ENCODE results near the gene FH. TPM values are rescaled to one million over a fixed set of nuclear protein-coding genes. Genes with fewer than 3 reads are reported as not detected.

FH gene
- total RNA-seq, 2 experiments from 2014 or later: 53.5 to 54.7 TPM

- Mint-ChIP-seq H3K4me1 (no peaks in the 10 kb centered on the region), H3K9me3 (no peaks in the 10 kb centered on the region)
- no peak for ATAC-seq (ENCODE audit: low read depth)
Measured at GRCh38 chr1:241460098-241460873, 59.3 kb downstream of the FH start.

GRCh38 chr1:241459186-241459802, 60.3 kb downstream of the FH start:
- POLR2A ChIA-PET: no interaction called here

More at GRCh38 chr1:241460098-241460873, 59.3 kb downstream of the FH start:
- DNase-seq: no peak
- Mint-ChIP-seq H3K27ac (no peak overlapping the region), H3K36me3 (no peaks in the 10 kb centered on the region), H3K27me3 (peaks cover 4% of the 10 kb centered on the region), H3K4me3 (no peak overlapping the region)
- POLR2A ChIA-PET: no interaction called here

GRCh38 chr1:241457421-241457820, 62.1 kb downstream of the FH start:
- Mint-ChIP-seq H3K9me3 (no peaks in the 10 kb centered on the region), H3K36me3 (no peaks in the 10 kb centered on the region), H3K27ac (no peak overlapping the region), H3K27me3 (peaks cover 4% of the 10 kb centered on the region), H3K4me3 (no peak overlapping the region), H3K4me1 (no peaks in the 10 kb centered on the region)
- DNase-seq (no peak), ATAC-seq (ENCODE audit: low read depth) (no peak)
- POLR2A ChIA-PET: no interaction called here

More at GRCh38 chr1:241459186-241459802, 60.3 kb downstream of the FH start:
- no peak overlapping the region for H3K27ac Mint-ChIP-seq
- H3K4me3 Mint-ChIP-seq: no peak overlapping the region
- no peaks in the 10 kb centered on the region for H3K4me1 Mint-ChIP-seq
- DNase-seq: no peak
- H3K27me3 Mint-ChIP-seq: peaks cover 4% of the 10 kb centered on the region
- no peak for ATAC-seq (ENCODE audit: low read depth)
- no peaks in the 10 kb centered on the region for H3K36me3 Mint-ChIP-seq
- H3K9me3 Mint-ChIP-seq: no peaks in the 10 kb centered on the region

GRCh38 chr1:241456743-241457142, 62.8 kb downstream of the FH start:
- no peaks in the 10 kb centered on the region for H3K4me1 Mint-ChIP-seq
- H3K36me3 Mint-ChIP-seq: no peaks in the 10 kb centered on the region
- H3K9me3 Mint-ChIP-seq: no peaks in the 10 kb centered on the region
- DNase-seq (no peak), ATAC-seq (ENCODE audit: low read depth) (no peak)
- H3K27ac Mint-ChIP-seq: no peak overlapping the region
- H3K27me3 Mint-ChIP-seq: peaks cover 4% of the 10 kb centered on the region
- no peak overlapping the region for H3K4me3 Mint-ChIP-seq
- POLR2A ChIA-PET: no interaction called here

GRCh38 chr1:241453732-241454131, 65.8 kb downstream of the FH start:
- POLR2A ChIA-PET: no interaction called here
- no peak for DNase-seq
- H3K27me3 Mint-ChIP-seq: peaks cover 6% of the 10 kb centered on the region
- ATAC-seq (ENCODE audit: low read depth): no peak
- no peaks in the 10 kb centered on the region for H3K36me3 Mint-ChIP-seq
- no peaks in the 10 kb centered on the region for H3K9me3 Mint-ChIP-seq
- H3K27ac Mint-ChIP-seq: no peak overlapping the region
- no peaks in the 10 kb centered on the region for H3K4me1 Mint-ChIP-seq
- no peak overlapping the region for H3K4me3 Mint-ChIP-seq

GRCh38 chr1:241451956-241452355, 67.6 kb downstream of the FH start:
- no peak overlapping the region for H3K27ac Mint-ChIP-seq
- no peaks in the 10 kb centered on the region for H3K9me3 Mint-ChIP-seq
- ATAC-seq (ENCODE audit: low read depth) (no peak), DNase-seq (no peak)
- H3K27me3 Mint-ChIP-seq: peaks cover 2% of the 10 kb centered on the region
- no peaks in the 10 kb centered on the region for H3K36me3 Mint-ChIP-seq
- POLR2A ChIA-PET: no interaction called here
- H3K4me1 Mint-ChIP-seq: no peaks in the 10 kb centered on the region
- no peak overlapping the region for H3K4me3 Mint-ChIP-seq

Other genes starting within 250 kb of the FH start
- gene RGS7, start 162.6 kb downstream of the FH start, total RNA-seq: not detected
- gene KMO, start 12.6 kb upstream of the FH start, total RNA-seq: under 1 TPM in 1 of 2 experiments, not detected in 1; 0.25 TPM
- 10 to 100 TPM; 11.6 to 13.7 TPM for gene CHML, start 120.6 kb upstream of the FH start, total RNA-seq
- gene OPN3, start 120.6 kb upstream of the FH start, total RNA-seq: 10 to 100 TPM; 12.1 to 12.8 TPM
- under 1 TPM; 0.58 to 0.99 TPM for gene WDR64, start 132.5 kb upstream of the FH start, total RNA-seq

Measured in activated naive CD8-positive, alpha-beta T cell treated with anti-CD3 and anti-CD28 coated beads, Interleukin-2, amount 10 ng/mL, durations not matched to agents 7 days and 5 days (primary cell).